Mononuclear cell (primary cell): Measurements from ENCODE around the gene KCNMA1. TPM values are rescaled to one million over a fixed set of nuclear protein-coding genes. Genes with fewer than 3 reads are reported as not detected.

Source experiments
- H3K27me3 ChIP-seq: 2 replicates; pipeline ENCODE4 v1.6.0; 2011; ENCODE audit warnings: low read length, control low read depth; ENCODE audit not compliant: insufficient read depth
- H3K4me1 ChIP-seq: 2 replicates; pipeline ENCODE4 v1.5.1; 2011; ENCODE audit warnings: mild to moderate bottlenecking, low read length, control low read depth; ENCODE audit not compliant: insufficient read depth
- H3K4me3 ChIP-seq: 2 replicates; pipeline ENCODE4 v1.5.1; 2011; ENCODE audit warnings: mild to moderate bottlenecking, low read length, moderate library complexity
- H3K9me3 ChIP-seq: 2 replicates; pipeline ENCODE4 v1.5.1; 2011; ENCODE audit warnings: low read depth, mild to moderate bottlenecking, control low read depth, low read length
- total RNA-seq: library from RNA; depleted of rRNA; stranded (reverse); fragments of >200 nt; gene quantifications from one replicate; pipeline ENCODE4 v1.2.3, GENCODE V29; 2012

Gene KCNMA1
- total RNA-seq, 1 donor, result 0.42 TPM

GRCh38 chr10:77494327-77494726, 143.3 kb downstream of the KCNMA1 start:
- Histone ChIP-seq H3K4me1 (no peaks in the 10 kb centered on the region), H3K4me3 (no peak overlapping the region), H3K27me3 (no peaks in the 10 kb centered on the region), H3K9me3 (no peaks in the 10 kb centered on the region)

DNA sequence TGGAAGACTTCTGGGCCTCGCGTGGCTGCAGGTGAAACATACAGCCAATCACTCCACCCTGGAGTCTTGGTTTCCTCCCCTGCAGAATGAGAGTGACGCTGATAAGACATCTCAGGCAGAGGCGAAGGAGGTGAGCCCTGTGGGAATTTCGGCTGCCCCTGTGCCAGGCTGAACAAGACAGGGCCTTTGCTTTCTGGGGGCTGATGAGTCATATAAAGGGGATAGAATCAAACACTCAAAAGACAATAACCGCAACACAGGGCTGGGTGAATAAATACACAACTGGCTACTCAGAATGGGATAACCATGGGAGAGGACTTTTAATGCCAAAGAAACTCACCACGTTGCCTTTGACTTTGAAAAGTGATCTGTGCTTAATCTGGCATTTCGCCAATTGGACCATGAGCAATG, 143.8 kb downstream of the KCNMA1 start:
- H3K9me3 ChIP-seq, result no peaks in the 10 kb centered on the region
- no peak overlapping the region for H3K4me3 ChIP-seq
- H3K4me1 ChIP-seq, result no peaks in the 10 kb centered on the region
- no peaks in the 10 kb centered on the region for H3K27me3 ChIP-seq

GRCh38 chr10:77493239-77493806, 144.3 kb downstream of the KCNMA1 start:
- Histone ChIP-seq H3K27me3 (no peaks in the 10 kb centered on the region), H3K4me3 (no peak overlapping the region), H3K4me1 (no peaks in the 10 kb centered on the region), H3K9me3 (no peaks in the 10 kb centered on the region)

DNA sequence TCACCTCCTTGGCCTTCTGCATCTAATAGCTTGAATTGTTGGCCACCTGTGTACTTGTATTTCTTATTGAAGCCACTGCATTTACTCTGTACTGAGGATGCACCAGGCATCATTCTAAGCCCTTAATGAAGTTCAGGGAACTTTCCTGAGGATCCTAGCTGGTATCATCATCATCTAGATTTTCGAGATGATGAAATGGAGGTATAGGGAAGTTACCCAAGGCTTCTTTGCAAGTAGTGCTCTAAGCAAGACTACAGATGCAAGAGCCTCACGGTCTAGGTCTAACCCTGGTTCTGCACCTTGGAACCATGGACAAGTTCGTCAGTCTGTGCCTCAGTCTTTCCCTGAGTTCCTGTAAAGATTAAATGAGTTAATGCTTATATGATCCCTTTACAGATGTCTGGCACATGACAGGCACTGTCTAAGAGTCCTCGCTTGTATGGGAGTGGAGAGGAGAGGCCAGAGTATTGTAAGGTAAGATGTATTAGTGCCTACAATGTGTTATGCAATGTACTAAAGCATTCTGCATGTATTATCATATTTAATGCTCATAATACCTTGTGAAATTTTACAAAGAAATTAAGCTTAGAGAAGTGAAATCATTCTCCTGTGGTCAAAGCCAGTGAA, 145.1 kb downstream of the KCNMA1 start:
- H3K9me3 ChIP-seq, result no peaks in the 10 kb centered on the region
- H3K4me1 ChIP-seq, result no peaks in the 10 kb centered on the region
- H3K4me3 ChIP-seq, result no peak overlapping the region
- no peaks in the 10 kb centered on the region for H3K27me3 ChIP-seq

- Histone ChIP-seq H3K4me3 (no peak overlapping the region), H3K4me1 (no peaks in the 10 kb centered on the region), H3K27me3 (no peaks in the 10 kb centered on the region), H3K9me3 (no peaks in the 10 kb centered on the region)
Measured at GRCh38 chr10:77490534-77491314, 146.9 kb downstream of the KCNMA1 start.

DNA sequence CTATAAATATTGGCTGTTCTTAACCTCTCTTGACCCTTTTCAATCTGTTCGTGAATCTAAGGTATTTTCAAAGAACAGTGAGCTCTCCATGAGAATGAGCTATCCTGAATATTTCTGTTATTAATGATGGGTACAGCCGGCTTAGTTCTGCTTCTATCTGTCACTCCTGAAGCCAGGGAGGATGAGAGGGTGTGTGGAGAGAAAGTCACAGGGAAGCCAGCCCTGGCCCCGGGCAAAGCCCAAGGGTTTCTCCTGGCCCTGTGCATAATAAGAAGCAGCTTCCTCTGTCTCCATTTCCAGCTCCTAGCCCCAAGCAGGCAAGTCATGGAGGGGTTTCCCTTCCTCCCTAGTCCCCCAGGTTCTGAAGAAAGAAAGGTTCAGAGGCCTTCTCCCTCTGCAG, 151.1 kb downstream of the KCNMA1 start:
- Histone ChIP-seq H3K27me3 (no peaks in the 10 kb centered on the region), H3K4me1 (no peaks in the 10 kb centered on the region), H3K4me3 (no peak overlapping the region), H3K9me3 (no peaks in the 10 kb centered on the region)

GRCh38 chr10:77485847-77486246, 151.8 kb downstream of the KCNMA1 start:
- no peaks in the 10 kb centered on the region for H3K4me1 ChIP-seq

DNA sequence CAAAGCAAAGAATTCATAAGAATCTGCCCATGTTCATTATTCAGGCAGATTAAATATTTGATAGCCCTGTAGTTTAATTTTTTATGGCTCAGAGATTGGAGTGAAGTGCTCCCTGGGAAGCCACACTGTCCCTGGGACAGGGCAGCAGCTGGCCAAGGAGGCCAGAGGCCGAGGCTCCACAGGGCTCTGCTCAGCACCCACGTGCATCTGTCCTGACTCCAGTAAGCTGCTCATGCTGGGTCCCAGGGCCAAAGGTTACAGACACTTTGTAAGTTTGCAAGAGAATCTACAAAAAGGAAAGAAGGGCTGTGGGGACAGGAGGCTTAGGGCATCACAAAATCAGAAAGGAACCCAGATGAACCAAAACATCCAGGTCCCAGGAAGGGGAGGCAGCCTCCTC, 155.5 kb downstream of the KCNMA1 start:
- H3K4me3 ChIP-seq, result no peak overlapping the region
- H3K27me3 ChIP-seq, result no peaks in the 10 kb centered on the region
- no peaks in the 10 kb centered on the region for H3K4me1 ChIP-seq
- H3K9me3 ChIP-seq, result no peaks in the 10 kb centered on the region

More at GRCh38 chr10:77485847-77486246, 151.8 kb downstream of the KCNMA1 start:
- Histone ChIP-seq H3K27me3 (no peaks in the 10 kb centered on the region), H3K4me3 (no peak overlapping the region), H3K9me3 (no peaks in the 10 kb centered on the region)

GRCh38 chr10:77479586-77479985, 158.0 kb downstream of the KCNMA1 start:
- no peaks in the 10 kb centered on the region for H3K9me3 ChIP-seq
- no peak overlapping the region for H3K4me3 ChIP-seq
- H3K4me1 ChIP-seq, result no peaks in the 10 kb centered on the region
- no peaks in the 10 kb centered on the region for H3K27me3 ChIP-seq

- no peaks in the 10 kb centered on the region for H3K4me1 ChIP-seq
- no peak overlapping the region for H3K4me3 ChIP-seq
- no peaks in the 10 kb centered on the region for H3K27me3 ChIP-seq
- no peaks in the 10 kb centered on the region for H3K9me3 ChIP-seq
Measured at GRCh38 chr10:77478962-77479359, 158.6 kb downstream of the KCNMA1 start.

DNA sequence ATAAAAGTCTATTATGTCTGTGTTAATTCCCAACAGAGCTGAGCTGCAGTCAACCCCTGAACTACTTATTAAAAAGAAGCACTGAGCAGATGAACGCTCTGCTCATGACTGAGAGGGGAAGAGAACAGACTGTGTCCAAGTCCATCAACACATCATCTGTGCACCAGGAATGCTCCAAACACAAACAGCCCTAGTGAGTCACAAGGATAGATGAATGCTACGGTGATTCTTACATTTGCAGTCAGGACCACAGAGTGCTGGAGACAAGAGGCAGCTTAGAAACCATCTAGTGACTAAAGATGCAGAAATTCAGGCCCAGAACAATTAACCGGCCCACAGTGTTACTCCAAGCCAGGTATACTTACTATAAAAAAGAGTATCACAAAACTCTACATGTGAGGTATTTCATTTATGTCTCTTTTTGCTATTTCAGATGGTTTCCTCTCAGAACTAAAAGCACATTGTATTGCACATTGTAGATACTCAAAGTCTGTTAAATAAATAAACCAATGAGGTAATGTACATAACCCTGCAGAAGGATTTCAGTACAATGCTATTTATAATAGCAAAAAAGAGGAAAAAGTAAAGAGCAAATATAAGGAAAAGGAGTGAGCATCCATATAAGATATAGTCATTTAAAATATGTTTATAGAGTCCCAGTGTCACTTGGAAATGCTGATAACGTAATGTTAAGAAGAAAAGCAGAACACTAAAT, 159.2 kb downstream of the KCNMA1 start:
- H3K4me3 ChIP-seq, result no peak overlapping the region
- H3K4me1 ChIP-seq, result no peaks in the 10 kb centered on the region

GRCh38 chr10:77475522-77475921, 162.1 kb downstream of the KCNMA1 start:
- no peak overlapping the region for H3K4me3 ChIP-seq
- no peaks in the 10 kb centered on the region for H3K9me3 ChIP-seq
- no peaks in the 10 kb centered on the region for H3K4me1 ChIP-seq
- H3K27me3 ChIP-seq, result no peaks in the 10 kb centered on the region

More for the DNA sequence above, 159.2 kb downstream of the KCNMA1 start:
- H3K9me3 ChIP-seq, result no peaks in the 10 kb centered on the region
- no peaks in the 10 kb centered on the region for H3K27me3 ChIP-seq

DNA sequence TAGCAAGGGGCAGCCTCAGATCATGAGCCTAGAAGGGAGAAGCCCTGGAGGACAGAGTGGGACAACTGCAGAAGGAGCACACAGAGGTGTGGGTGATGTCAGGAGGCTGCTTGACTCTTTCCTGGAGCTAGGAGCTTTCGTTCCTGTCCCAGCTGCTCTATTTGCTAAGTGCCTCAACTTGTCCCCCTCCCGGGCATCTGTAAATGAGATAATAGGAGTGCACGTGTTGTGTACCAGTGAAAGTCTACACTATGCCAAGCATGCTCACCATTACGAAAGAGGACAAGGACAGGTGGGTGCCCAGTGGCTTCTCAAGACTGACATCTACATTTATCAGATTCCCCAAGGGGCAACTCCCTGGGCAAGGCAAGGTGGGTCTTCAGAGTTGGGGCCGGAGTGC, 162.7 kb downstream of the KCNMA1 start:
- Histone ChIP-seq H3K9me3 (no peaks in the 10 kb centered on the region), H3K27me3 (no peaks in the 10 kb centered on the region), H3K4me1 (no peaks in the 10 kb centered on the region), H3K4me3 (no peak overlapping the region)

DNA sequence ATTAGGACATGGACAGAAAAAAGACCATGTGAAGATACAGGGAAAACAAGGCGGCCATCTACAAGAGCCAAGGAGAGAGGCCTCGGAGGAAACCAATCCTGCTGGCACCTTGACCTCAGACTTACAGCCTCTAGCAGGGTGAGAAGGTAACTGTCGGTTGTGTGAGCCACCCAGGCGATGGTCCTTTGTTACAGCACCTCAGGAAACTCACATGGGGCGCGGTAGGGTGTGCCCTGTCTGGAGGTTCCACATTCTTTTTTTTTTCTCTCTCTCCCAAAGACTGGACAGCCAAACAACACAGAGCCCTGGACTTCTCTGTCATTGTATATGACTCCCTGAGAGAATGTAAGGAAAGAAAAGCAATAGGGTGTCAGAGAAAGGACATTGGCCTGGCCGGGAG, 163.2 kb downstream of the KCNMA1 start:
- H3K4me3 ChIP-seq, result no peak overlapping the region
- H3K9me3 ChIP-seq, result no peaks in the 10 kb centered on the region
- H3K27me3 ChIP-seq, result no peaks in the 10 kb centered on the region
- no peaks in the 10 kb centered on the region for H3K4me1 ChIP-seq

- H3K4me1 ChIP-seq, result no peaks in the 10 kb centered on the region
- no peak overlapping the region for H3K4me3 ChIP-seq
- no peaks in the 10 kb centered on the region for H3K27me3 ChIP-seq
- no peaks in the 10 kb centered on the region for H3K9me3 ChIP-seq
Measured at GRCh38 chr10:77472146-77472545, 165.5 kb downstream of the KCNMA1 start.
